Upper lobe of right lung (tissue), 1 donor: ENCODE data around the gene ING5. TPM values are rescaled to one million over a fixed set of nuclear protein-coding genes. Genes with fewer than 3 reads are reported as not detected.
A peak's percentile ranks its signal among the peaks of the same experiment; 100 is the strongest.

ENCODE experiments used
- ATAC-seq: fragments of 200-7000 bp; cut with Tn5 transposase; one replicate; pipeline ENCODE4 v1.9.1; 2020; ENCODE audit warnings: mild to moderate bottlenecking, moderate library complexity
- DNase-seq: peaks from one replicate; pipeline ENCODE4 v3.0.0-alpha.2; 2020
- H3K27ac ChIP-seq: fragments of 200-600 bp; one replicate; pipeline ENCODE4 v1.8.0; 2022
- H3K27me3 ChIP-seq: fragments of 200-600 bp; one replicate; pipeline ENCODE4 v1.8.0; 2022; ENCODE audit warnings: mild to moderate bottlenecking
- H3K36me3 ChIP-seq: fragments of 200-600 bp; one replicate; pipeline ENCODE4 v1.8.0; 2022
- H3K4me1 ChIP-seq: fragments of 200-600 bp; one replicate; pipeline ENCODE4 v1.8.0; 2022
- H3K4me3 ChIP-seq: fragments of 200-600 bp; one replicate; pipeline ENCODE4 v1.8.0; 2022; ENCODE audit warnings: mild to moderate bottlenecking
- H3K9me3 ChIP-seq: fragments of 200-600 bp; one replicate; pipeline ENCODE4 v1.8.0; 2022
- intact Hi-C: fragments of 100-400 bp; cut with DNase I; formaldehyde crosslinking; loops from one replicate; pipeline ENCODE4 v1.11.0; 2022
- total RNA-seq: library from RNA; stranded (reverse); fragmentation: NEBNext Ultra II Directional; extraction: Animal tissue kit (Norgen Biotek cat#: 25700); gene quantifications from one replicate; pipeline ENCODE4 v1.2.1, GENCODE V29; 2021
- TF ChIP-seq, protein P1 (sequence below): fragments of 200-600 bp; IDR thresholded peaks from one replicate; pipeline ENCODE4 v1.8.0; 2022; ENCODE audit warnings: antibody characterized with exemption
- donor health status: DM: no; HTN: yes; CAD: no; lungs with severe emphysema.

Gene ING5
- total RNA-seq, 1 donor from 2014 or later, result 36.5 TPM

DNA sequence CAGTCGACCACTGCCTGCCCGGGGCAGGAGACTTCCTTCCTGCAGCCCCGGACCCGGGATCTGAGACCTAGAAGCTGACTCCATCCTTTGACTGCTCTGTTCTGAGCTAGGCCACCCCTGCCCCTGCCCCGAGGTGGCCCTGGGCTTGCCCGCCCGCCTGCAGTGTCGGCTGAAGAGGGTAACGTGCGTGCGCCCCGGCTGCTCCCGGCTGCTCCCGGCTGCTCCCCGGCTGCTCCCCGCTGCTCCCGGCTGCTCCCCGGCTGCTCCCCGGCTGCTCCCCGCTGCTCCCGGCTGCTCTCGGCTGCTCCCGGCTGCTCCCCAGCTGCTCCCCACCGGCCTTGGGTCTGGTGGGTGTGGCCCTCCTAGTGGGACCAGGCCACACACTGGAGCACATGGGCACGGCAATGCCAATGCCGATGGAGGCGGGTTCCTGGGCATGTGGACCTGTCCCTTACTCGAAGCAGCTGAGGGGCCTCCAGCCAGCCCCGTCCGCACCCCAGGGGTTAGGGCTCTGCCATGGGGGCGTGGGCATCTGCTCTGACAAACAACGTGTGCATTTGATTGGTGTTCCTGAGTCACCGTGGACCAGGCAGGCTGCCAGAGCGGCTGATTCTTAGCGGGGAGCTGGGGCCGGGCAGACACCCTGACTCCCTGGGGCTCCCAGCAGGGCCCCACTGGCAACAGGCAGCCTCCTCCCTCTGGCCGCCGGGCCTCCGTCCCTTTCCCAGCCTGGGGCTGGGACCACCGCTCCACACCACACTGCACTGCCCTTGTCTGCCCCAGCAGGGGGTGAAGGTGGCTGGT is 72.8 kb downstream of the ING5 start:
- intact Hi-C loops, result no loop called here
- H3K4me1 ChIP-seq, result peaks cover 12% of the 10 kb centered on the region
- DNase-seq, result peak; percentile 60
- TF ChIP-seq, protein P1, sequence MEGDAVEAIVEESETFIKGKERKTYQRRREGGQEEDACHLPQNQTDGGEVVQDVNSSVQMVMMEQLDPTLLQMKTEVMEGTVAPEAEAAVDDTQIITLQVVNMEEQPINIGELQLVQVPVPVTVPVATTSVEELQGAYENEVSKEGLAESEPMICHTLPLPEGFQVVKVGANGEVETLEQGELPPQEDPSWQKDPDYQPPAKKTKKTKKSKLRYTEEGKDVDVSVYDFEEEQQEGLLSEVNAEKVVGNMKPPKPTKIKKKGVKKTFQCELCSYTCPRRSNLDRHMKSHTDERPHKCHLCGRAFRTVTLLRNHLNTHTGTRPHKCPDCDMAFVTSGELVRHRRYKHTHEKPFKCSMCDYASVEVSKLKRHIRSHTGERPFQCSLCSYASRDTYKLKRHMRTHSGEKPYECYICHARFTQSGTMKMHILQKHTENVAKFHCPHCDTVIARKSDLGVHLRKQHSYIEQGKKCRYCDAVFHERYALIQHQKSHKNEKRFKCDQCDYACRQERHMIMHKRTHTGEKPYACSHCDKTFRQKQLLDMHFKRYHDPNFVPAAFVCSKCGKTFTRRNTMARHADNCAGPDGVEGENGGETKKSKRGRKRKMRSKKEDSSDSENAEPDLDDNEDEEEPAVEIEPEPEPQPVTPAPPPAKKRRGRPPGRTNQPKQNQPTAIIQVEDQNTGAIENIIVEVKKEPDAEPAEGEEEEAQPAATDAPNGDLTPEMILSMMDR, result no peak
- H3K4me3 ChIP-seq, result no peak overlapping the region
- ATAC-seq, result no peak
- H3K9me3 ChIP-seq, result no peaks in the 10 kb centered on the region
- H3K27ac ChIP-seq, result no peak overlapping the region
- peaks cover 10% of the 10 kb centered on the region for H3K27me3 ChIP-seq
- no peaks in the 10 kb centered on the region for H3K36me3 ChIP-seq

DNA sequence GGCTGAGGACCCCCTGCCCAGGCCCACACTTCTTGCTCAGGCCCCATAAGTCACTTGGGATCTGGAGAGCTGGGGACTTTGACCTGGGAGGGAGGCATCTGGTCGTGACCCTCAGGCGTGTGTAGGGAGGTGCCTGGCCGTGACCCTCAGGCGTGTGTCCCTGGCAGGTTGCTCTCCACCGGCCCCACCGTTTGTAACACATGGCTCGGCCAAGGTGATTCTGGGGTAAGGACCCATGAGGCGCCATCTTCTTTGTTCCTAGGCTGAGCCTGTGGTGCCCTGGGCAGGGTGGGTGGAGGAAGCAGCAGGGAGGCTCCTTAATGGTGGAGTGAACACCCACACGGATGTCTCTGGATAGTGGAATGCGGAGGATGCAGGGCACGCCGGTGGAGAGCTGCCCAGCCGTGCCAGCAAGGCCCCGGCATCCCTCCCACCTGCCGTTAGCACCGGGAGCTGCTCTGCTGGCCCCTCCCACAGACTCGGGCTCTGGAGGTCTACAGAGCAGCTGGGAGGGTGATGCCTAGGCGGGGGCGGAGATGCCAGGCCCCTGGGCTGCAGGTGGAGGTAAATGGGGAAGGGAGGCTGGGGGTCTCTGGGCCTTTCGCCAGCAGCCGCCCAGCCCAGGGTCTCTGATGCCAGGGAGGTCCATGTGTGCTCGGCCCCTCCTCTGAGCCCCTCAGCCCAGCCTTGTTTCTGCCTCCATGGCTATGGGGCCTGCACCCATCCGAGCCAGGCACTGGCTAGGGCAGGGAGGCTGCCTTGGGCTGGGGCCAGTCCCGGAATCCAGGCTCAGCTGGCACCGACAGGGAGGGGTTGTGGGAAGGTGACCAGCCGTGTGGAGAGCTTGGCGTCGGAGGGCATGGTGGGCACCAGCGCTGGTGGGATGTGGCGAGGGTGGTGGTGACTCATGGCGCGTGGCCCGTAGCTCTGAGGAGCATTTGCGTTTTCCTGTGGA is 73.7 kb downstream of the ING5 start:
- H3K9me3 ChIP-seq, result no peaks in the 10 kb centered on the region
- H3K36me3 ChIP-seq, result no peaks in the 10 kb centered on the region
- H3K27ac ChIP-seq, result no peak overlapping the region
- ATAC-seq (no peak), DNase-seq (peak; percentile 58)
- H3K4me3 ChIP-seq, result no peak overlapping the region
- TF ChIP-seq, protein P1, result no peak
- H3K4me1 ChIP-seq, result peaks cover 12% of the 10 kb centered on the region
- peaks cover 10% of the 10 kb centered on the region for H3K27me3 ChIP-seq
- intact Hi-C loops, result no loop called here

DNA sequence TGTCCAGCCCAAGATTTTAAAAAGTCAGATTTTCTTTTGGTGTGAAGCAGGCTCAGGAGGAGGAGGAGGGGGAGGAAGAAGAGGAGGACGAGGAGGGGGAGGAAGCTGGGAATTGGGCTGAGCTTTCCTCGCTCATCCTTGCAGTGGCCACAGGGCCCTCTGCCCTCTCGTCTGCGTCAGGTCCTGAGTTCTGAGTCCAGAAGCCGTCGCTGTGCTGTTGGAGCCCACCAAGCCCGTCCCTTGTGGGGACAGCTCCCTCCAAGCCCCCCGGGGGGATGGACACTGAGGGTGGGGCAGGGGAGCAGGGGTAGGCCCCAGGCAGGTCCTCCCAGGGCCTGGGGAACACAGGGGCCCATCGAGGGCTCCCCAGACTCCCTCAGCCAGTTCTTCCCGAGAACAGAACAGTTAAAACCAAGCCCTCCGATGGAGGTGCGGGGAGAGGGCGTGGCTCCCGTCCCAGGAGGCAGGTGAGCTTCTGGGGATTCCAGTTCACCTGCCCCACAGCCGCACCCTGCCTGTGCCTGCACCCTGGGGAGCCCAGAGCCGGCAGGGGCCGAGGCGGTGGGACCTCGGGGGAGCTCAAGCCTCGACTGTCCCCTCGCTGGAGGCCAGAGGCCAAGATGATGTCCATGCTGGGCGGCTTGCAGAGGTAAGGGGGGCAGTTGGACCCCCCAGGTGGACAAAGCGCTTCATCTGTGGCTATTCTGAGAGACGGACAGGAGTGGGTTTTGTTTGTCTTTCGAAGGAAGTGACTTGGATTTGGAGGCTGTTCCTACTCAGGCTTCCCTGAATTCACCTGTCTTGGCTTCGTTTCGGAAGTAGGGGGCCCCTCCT is 74.7 kb downstream of the ING5 start, which contains the start of gene GAL3ST2:
TSS of gene GAL3ST2 (plus strand) at position 487 of the 834 bp plus-strand sequence. CDS start at position 621, 134 bp downstream.
- Histone ChIP-seq H3K27me3 (peaks cover 10% of the 10 kb centered on the region), H3K9me3 (no peaks in the 10 kb centered on the region), H3K27ac (no peak within 1 kb of the TSS), H3K4me1 (peaks cover 4% of the 10 kb centered on the region), H3K4me3 (no peak within 1 kb of the TSS), H3K36me3 (no peaks in the 10 kb centered on the region)
- no peak for ATAC-seq
- peak; percentile 42 for DNase-seq
- intact Hi-C loops, result no loop called here
- TF ChIP-seq, protein P1, result no peak

DNA sequence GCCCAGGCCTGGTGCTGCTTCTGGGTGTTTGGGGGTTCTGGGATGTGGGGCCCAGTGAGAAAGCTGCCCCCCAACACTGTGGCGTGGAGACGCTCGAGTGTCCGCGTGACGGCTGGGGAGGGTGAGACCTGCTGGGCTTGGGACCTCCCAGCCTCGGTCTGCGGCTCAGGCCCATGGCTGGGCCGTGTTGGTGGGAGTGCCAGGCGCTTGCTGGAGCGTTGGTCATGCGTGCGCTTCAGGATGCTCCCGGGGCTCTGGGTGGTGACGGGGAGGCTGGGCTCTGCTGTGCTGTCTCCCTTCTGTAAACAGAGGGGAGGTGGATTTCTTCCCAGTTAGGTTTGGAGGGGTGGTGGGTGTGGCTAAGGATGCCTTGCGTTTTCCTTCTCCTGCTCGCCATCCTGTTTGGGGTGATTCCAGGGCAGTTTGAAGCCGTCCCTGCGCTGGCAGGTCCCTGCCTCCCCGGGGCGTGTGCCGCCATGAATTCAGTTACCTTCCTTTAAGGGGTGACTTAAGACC is 75.4 kb downstream of the ING5 start:
- Histone ChIP-seq H3K36me3 (no peaks in the 10 kb centered on the region), H3K27me3 (peaks cover 10% of the 10 kb centered on the region), H3K4me3 (no peak overlapping the region), H3K4me1 (no peaks in the 10 kb centered on the region), H3K9me3 (no peaks in the 10 kb centered on the region), H3K27ac (no peak overlapping the region)
- intact Hi-C loops, result no loop called here
- DNase-seq (peak; percentile 52), ATAC-seq (no peak)
- TF ChIP-seq, protein P1, result no peak
